NK-92 (cell line): ENCODE measurements around the gene CYP4F11.
"Not testable (repeated sequence)": the region's sequence is repeated elsewhere in the genome, so short reads cannot be mapped to it uniquely, and the experiment has no call there.

Source experiments
- DNase-seq: peaks from one replicate; lab custom pipeline; 2025; ENCODE audit not compliant: unreplicated experiment; lab: John Stamatoyannopoulos, UW

The CYP4F11 gene

DNA sequence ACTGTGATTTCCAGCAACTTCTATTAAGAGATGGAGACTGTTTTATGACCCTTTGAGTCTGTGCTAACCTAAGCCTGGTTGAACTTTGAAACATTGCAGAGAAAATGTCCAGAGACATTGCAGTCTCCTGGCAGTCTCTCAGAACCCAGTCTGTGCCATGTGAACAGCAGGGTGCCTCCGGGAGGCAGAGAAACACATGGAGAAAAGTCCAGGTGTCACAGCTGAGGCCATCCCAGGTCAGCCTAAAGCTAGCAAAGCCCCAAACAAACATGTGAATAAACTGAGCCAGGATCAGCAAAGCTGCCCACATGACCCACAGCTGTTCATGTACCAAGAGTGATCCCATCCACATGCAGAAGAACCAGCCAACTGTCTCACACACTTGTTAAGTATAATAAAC, 7.8 kb downstream of the CYP4F11 start:
- no peak for DNase-seq

DNA sequence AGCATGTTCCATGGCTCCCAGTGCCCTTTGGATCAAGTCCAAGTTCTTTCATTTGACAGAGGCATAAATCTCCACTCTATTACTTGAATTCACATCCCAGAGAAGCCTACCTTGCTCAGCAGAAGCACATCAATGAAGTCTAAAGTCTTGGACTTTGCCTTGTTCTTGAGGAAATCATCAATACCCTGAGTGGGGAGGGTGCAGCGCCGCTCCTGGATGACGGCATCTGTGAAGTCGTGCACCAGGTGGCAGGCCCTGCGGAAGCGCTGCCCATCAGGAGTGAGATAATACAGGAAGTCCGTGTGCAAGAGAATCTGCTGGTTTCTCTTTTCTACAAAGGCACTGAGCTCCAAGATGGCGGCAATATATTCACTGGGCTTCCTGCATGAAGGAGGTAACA, 10.6 kb downstream of the CYP4F11 start:
- DNase-seq, result no peak

DNA sequence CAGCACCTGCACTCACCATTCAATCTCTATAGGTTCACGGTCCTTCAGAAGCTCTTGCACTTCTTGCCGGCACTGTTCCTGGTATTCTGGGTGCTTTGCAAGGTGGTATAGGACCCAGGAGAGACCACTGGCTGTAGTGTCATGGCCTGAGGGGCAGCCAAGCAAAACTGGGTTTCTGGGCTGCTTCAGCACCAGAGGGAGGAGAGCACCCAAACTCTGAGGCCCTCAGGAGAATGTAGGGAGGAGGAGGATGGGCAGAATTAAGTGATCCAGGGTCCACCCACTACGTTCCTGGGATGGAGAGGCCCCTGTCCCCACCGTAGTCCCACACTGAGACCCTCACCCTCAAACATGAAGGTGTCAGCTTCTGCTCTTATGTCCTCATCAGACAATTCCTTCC, 12.3 kb downstream of the CYP4F11 start:
- DNase-seq, result no peak

DNA sequence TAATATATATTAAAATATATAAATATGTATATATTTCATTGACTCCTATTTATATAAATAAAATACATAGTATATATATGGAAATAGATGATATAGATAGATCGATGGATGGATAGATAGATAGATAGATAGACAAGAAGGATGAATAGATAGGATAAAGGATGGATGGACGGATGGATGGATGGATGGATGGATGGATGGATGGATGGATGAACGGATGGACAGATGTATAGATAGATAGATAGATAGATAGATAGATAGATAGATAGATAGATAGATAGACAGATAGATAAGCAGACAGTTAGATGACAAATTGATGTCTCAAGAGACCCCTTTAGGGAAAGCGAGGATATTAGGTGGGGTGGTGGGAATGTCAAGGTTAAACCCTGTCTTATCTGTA, 15.1 kb downstream of the CYP4F11 start:
- no peak for DNase-seq

DNA sequence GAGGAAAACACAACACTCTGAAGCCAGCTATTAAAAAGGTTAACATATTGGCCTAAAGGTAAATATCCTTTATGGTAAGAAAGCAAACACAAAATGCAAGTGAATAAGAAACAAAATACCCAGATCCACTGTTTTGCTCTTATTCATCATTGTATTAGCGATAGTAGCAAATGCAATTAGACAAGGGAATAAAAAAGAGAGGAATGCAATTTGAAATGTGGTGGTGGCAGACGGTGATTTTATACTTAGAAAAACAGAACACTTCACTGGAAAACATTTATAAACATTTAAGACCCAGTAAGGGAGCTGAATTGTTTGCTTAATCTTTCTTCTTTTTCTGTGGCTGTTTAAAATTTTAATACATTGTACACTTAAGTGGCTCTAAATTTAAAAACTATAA, 19.2 kb downstream of the CYP4F11 start:
- DNase-seq, result no peak

DNA sequence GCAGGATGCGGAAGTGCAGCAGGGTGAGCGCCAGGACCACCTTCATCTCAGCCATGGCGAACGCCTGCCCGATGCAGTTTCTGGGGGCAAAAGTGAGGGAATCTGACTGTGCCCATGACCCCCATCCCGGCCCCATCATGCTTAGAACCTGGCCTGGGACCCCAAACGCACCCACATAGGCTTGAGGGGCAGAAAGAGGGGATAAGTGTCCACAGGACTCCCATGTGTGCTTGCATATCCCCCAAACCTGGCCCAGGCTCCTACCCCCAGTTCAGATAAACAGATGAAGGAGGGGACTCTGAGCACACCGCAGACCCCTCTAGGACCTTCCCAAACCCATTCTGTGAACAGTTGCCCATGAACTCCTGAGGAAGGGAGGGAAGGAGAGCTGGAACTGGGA, 20.5 kb downstream of the CYP4F11 start:
- DNase-seq, result no peak

DNA sequence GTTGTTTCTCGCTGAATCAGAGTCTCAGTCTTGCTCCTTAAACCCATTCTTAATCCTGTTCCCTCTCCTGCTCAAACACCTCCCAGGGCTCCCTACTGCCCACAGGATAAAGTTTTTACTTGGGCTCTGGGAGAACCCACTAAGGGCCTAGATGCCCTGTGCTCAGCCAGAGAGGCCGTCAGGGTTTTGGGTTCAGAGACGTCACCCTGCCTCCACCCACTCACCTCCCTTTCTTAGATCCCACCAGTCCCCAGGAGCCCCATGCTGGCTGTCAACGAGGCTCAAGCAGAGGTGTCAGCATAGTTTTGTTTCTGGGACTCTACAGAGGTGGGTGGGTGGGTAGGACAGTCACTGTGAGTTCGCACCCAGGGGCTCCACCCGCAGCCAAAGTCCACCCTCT, 20.9 kb downstream of the CYP4F11 start:
- DNase-seq, result no peak

DNA sequence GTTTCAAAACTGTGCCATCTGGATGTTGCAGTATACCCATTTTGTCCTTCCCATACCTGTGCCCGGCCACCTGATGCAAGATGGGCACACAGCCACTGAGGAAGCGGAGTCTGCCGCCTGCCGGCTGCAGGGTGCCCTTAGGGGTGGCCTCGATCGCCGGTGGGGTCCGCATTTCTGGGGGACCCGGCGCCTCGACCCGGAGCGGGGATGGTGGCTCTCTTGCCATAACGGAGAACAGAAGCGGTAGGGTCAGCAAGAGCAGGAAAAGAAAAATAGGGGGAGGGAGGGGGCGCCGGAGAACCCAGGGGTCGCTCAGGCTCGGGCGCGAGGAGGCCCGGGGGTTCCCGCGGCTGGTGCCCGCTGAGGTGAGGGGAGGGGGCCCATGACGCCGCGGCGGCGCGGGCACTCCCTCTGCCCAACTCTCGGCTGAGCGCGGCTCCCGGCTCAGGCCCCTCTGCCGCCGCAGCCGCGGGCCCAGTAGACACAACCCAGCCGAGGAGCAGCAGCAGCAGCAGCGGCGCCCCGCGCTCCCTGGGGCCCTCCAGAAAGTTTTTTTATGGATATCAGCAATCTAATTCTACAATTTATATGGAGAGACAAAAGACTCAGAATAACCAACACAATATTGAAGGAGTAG, 22.6 kb downstream of the CYP4F11 start:
- DNase-seq, result no peak

DNA sequence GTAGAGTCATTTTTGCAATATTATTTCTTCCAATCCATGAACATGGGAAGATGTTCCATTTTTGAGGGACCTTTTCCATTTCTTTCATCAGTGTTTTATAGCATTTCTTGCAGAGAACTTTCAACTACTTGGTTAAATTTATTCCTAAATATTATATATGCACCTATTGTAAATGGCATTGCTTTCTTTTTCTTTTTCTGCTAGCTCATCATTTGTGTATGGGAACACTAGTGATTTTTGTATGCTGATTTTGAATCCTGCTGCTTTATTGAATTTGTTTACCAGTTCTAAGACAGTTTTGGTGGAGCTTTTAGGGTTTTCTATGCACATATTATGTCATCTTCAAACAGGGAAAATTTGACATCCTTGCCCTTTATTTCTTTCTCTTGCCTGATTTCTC, 29.3 kb downstream of the CYP4F11 start:
- no peak for DNase-seq

DNA sequence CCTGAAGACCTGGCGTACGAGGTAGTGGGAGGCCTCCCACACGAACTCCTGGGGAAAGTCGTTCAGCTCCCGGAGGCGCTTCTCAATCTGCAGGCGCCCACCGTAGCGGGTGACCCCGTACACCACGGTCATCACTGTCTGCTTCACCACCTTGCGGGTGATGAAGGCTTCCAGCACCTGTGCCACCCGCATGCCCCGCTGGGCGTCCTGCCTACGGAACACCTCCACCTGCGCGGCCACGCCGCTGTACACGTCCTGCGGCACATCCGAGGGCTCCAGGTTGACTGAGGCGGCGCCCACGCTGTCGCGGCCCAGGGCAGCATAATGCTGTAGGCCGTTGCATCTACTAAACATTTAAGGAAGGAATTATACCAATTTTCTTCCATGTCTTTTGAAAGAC, 31.4 kb downstream of the CYP4F11 start:
- not testable (repeated sequence) for DNase-seq

DNA sequence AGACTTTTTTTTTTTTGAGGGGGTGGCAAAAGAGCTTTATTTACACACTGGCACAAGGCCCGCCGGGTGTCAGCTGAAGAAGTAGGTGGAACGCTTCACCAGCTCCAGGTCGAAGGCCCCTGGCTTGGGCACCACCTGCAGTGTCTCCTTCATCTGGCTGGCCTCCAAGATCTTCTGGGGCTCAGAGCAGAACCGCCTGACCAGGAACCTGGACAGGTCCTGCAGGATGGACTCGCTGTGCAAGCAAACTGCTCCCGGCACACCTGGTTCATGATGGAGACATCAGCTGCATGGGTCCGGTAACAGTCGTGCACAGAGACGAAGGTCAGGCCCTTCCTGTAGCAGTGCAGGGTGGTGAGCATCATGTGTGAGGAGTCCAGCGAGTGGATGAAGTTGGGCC, 32.1 kb downstream of the CYP4F11 start:
- no peak for DNase-seq

DNA sequence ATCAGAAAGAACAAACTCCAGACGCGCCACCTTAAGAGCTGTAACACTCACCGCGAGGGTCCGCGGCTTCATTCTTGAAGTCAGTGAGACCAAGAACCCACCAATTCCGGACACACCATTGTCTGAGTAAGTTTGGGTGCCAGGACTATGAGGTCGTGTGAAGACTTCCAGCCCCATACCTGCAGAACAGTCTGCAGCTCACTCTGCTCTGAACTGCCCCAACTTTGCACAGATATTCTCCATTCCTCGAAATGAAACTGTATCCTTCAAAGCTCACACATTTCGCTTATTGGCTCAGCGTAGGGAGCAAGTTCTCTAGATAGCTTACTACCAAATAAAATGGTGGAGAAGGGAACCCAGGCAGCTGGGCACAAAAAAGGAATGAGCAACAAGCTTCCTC, 33.8 kb downstream of the CYP4F11 start:
- DNase-seq, result no peak

DNA sequence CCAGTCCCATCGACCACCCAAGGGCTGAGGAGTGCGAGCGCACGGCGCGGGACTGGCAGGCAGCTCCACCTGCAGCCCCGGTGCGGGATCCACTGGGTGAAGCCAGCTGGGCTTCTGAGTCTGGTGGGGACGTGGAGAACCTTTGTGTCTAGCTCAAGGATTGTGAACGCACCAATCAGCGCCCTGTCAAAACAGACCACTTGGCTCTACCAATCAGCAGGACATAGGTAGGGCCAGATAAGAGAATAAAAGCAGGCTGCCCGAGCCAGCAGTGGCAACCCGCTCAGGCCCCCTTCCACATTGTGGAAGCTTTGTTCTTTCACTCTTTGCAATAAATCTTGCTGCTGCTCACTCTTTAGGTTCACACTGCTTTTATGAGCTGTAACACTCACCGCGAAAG, 34.3 kb downstream of the CYP4F11 start:
- DNase-seq, result not testable (repeated sequence)

DNA sequence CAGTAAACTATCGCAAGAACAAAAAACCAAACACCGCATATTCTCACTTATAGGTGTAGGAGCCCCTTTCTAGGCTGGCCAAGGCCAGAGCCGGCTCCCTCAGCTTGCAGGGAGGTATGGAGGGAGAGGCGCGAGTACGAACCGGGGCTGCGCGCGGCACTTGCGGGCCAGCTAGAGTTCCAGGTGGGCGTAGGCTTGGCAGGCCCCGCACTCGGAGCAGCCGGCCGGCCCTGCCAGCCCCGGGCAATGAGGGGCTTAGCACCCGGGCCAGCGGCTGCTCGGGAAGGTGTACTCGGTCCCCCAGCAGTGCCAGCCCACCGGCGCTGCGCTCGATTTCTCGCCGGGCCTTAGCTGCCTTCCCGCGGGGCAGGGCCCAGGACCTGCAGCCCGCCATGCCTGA, 34.8 kb downstream of the CYP4F11 start:
- DNase-seq, result not testable (repeated sequence)

DNA sequence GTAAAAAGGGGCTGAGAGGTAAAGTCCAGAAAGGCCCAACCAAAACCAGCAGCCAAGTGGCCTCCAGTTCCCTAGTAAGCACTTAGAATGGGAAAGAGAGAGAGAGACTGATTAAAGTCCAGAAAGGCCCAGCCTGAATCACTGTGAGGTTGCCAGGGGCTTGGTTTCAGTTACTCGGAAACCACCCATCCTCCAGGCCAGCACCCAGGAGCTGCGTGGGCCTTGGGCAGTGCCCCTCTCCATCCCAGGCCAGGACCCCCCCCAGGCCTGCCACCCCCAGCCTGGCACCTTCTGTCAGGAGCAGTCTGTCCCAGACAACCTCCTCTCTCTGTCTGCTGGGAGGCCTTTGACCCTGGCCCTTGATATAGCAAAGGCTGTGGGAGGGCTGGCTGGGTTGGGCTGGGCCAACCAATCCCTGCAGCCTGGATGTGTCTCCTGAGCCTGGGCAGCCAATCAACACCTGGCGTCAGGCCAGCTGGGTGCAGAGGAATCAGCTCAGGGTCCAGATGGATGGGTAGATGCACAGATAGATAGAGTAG, 36.5 kb downstream of the CYP4F11 start, which contains the start of gene CYP4F2:
Gene CYP4F2 (minus strand): TSS at position 337 of the 539 bp plus-strand sequence. CDS start 463 bp downstream, outside the sequence.
- no peak for DNase-seq

DNA sequence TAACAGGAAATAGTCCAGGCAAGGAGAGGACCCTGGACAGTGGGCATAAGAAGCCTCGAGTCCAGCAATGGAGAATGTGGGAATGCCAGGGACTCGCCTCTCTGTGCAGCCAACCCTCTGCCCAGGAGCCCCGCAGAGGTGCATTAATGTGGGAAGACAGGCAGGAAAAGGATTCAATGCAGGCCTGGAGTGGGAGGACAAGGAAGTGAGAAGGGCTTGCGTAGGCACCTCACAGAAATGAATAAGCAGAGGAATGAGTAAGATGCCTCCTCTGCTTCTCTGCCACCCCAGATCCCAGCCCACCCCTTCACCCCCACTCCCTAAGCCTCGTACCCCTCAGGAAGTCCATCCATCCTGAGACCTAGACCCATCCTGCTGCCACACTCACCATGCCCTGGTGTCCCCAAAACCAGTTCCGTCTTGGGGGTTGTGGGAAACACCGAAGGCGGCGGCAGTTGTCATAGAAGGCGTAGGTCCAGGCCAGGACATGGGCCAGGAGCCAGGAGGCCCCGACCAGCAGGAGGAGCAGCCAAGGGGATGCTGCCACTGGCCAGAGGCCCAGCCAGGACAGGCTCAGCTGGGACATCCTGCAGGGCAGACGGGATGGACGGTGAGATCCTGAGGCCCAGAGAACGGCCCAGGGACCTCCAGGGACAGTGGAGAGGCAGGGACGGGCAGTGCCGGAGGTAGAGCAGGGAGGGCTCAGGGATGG, 37.1 kb downstream of the CYP4F11 start:
- no peak for DNase-seq

DNA sequence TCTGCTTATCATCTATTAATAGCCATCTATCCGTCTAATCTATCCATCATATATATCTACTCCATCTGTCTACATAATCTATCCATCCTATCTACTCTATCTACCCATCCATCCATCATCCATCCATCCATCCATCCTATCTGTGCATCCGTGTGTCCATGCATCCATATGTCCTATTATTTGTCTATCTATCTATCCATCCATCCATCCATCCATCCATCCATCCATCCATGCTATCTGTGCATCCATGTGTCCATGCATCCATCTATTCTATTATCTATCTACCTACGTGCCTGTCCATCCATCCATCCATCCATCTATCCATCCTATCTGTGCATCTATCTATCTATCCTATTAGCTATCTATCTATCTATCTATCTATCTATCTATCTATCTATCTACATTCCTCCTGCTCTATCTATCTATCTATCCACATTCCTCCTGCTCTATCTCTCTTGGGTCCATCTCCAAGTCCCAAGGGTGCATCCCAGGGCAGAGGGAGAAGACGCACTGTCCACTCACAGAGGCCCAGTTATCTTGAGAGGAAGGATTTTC, 38.4 kb downstream of the CYP4F11 start:
- DNase-seq, result no peak

DNA sequence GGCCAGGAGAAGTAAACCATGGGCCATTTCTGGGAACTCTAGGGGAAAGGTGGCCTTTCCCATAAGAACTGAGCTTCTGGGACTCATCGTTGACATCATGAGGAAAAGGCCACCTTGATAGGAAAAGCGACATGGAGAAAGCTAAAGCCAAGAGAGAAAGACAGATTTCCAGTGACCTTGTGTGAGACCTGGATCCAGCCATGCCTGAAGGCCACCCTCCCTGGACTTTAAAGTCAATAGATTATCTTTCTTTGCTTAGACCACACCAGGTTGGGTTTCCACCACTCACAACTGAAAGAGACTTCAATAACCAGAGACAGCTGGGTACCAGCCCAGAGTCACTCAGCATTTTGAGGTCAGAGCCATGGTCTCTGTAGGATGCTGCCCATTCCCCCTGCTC, 40.0 kb downstream of the CYP4F11 start:
- DNase-seq, result no peak

DNA sequence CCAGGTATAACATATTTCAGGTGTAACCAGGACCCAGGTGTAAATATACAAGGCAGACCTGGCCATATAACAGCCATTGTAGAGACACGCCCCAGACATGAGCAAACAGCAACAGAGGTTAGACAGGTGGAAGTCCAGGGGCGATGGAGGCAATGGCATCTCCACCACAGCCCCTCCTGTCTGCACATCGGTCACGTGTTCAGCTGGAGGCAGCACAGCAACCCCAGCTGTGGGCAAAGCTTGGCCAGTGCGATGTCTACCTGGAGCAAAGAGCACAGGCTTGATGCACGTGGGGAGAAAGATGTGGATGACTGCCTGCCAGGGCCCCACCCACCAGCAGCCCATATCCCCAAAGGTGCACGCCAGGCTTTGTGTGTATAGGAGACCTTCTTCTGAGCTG, 40.9 kb downstream of the CYP4F11 start:
- no peak for DNase-seq

DNA sequence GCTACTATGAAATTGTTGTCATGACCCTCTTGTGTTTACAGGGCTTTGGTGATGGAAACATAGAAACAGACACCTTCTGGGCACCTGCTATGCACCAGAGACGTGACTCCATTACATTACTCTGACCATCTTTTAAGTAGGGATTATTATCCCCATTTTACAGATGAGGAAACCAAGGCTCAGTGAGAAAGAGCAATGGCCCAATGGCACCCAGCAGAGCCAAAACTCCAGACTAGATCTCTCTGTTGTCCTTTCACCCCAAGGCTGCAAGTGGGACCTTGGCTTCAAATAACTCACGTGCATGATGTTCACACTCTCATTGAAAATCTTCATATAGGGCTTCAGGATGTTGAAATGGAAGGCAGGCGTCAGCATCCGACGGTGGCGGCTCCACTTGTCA, 42.3 kb downstream of the CYP4F11 start:
- DNase-seq, result no peak

DNA sequence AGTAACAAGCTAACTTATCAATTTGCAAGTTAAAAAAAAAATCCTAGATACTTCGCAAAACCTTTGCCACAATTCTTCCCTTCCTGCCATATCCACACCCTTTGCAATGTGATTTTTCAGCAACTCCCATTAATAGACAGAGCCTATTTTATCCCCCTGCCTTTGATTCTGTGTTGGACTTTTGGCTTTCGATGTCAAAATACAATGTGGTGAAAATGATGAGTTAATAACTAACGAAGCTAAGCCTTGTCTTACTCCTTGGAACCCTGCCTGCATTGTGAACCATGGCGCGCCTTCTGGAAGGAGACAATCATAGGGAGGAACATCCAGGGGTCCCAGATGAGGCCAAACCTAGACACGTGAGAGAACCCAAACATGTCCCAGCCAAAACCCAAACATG, 42.9 kb downstream of the CYP4F11 start:
- DNase-seq, result no peak

DNA sequence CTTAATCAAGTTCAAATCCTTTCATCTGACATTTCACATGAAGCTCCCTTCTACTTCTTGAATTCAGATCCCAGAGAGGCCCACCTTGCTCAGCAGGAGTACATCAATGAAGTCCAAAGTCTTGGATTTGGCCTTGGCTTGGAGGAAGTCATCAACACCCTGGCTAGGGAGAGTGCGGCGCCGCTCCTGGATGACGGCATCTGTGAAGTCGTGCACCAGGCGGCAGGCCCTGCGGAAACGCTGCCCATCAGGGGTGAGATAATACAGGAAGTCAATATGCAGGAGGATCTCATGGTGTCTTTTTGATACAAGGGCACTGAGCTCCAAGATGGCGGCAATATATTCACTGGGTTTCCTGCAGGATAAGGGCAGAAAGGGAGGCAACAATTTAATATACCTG, 45.0 kb downstream of the CYP4F11 start:
- DNase-seq, result not testable (repeated sequence)
